ENCODE results near the gene CCDC192. TPM values are rescaled to one million over a fixed set of nuclear protein-coding genes. Genes with fewer than 3 reads are reported as not detected.

CCDC192 gene
- total RNA-seq, 2 experiments from 2014 or later, result not detected

DNA sequence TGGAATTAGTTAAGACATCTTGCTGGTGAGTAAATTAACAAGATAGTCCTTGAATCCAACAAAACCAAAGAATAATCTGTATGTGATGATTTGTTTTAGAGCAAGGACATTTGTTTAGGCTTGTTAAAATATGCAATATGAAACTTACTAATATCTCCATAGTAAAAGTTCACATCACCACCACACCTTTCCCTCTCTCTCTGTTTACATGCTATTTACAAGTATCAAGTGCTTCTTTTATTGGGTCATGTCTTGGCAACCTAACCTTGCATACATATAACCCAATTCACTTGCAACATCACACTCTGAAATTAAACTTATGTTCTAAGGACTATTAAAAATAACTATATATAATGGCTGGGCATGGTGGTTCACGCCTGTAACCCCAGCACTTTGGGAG is 161.3 kb downstream of the CCDC192 start:
- Mint-ChIP-seq H3K27me3 (ENCODE audit: low read depth) (peaks cover 2% of the 10 kb centered on the region), H3K4me3 (no peak overlapping the region), H3K4me1 (ENCODE audit: low read depth) (no peaks in the 10 kb centered on the region), H3K27ac (no peak overlapping the region), H3K9me3 (ENCODE audit: insufficient read depth) (no peaks in the 10 kb centered on the region), H3K36me3 (ENCODE audit: low read depth) (no peaks in the 10 kb centered on the region)
- DNase-seq (no peak), ATAC-seq (no peak)
- CTCF ChIA-PET, result interaction anchor here (0.6 kb wide), 1 partner anchor 10 kb away, joined by 3 read pairs; no protein-coding TSS in a partner anchor
- POLR2A ChIA-PET, result interaction anchor here (1.2 kb wide), 1 partner anchor 9 kb away, joined by 3 read pairs; no protein-coding TSS in a partner anchor

DNA sequence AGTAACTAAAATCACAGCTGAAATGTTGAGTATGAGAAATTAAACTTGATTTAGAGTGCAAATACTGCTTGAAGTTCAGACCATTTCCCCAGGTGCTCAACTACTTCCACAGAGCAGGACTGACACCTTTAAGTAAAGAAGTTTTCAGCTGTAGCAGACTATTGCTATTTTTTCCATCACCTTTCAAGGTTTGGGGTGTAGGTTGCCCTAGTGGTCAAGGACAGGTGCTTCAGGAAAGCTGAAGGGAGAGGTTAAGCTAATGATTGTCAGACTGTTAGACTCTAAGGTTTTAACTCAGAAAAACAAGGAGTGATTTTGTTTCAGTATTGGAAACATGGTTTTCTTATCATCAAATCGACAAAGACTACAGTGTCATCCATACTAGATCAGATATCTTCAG is 162.1 kb downstream of the CCDC192 start:
- ATAC-seq, result no peak
- CTCF ChIA-PET, result interaction anchor here (0.6 to 1.0 kb wide), 2 partner anchors 10 to 49 kb away, joined by 3 read pairs; no protein-coding TSS in a partner anchor

DNA sequence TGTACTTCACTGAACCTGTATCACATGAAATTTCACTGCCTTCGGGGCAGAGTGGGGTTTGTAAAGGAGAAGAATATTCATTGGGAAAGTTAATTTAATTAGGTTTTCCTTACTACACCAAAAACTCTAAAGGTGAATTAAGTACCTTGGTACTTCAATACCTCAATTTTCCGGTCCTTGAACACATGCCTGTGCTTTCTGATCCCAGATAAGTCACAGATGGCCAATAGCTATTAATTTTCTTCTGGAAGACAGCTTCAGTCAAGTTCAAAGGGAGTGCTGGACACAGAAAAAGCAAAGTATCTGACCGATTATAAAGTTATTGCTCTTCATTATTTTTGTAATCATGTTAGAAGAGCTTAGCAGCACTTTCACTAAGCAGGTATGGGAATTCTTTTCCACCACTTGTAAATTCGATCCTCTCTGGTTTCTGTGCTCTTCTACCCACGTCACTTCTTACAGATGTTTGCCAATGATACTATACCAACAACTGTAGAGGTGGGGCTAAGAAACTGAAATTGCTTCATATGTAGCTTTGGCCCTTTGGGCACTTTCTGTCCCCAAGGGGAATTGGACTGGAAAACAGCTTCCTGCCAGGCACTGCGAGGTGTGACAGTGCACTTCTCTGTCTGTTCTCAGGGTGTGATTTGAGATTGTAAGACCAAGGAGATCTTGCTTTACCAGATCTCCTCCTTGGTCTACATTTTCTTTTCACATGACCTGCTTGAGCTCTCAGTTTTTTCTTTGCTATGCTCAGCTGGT is 164.0 kb downstream of the CCDC192 start:
- no peak for ATAC-seq
- no peaks in the 10 kb centered on the region for H3K4me1 Mint-ChIP-seq (ENCODE audit: low read depth)

More for the DNA sequence above, 162.1 kb downstream of the CCDC192 start:
- no peak for DNase-seq
- peaks cover 2% of the 10 kb centered on the region for H3K27me3 Mint-ChIP-seq (ENCODE audit: low read depth)
- H3K4me3 Mint-ChIP-seq, result no peak overlapping the region
- H3K27ac Mint-ChIP-seq, result no peak overlapping the region
- POLR2A ChIA-PET, result interaction anchor here (1.2 kb wide), 1 partner anchor 9 kb away, joined by 3 read pairs; no protein-coding TSS in a partner anchor
- H3K9me3 Mint-ChIP-seq (ENCODE audit: insufficient read depth), result no peaks in the 10 kb centered on the region
- H3K36me3 Mint-ChIP-seq (ENCODE audit: low read depth), result no peaks in the 10 kb centered on the region
- no peaks in the 10 kb centered on the region for H3K4me1 Mint-ChIP-seq (ENCODE audit: low read depth)

DNA sequence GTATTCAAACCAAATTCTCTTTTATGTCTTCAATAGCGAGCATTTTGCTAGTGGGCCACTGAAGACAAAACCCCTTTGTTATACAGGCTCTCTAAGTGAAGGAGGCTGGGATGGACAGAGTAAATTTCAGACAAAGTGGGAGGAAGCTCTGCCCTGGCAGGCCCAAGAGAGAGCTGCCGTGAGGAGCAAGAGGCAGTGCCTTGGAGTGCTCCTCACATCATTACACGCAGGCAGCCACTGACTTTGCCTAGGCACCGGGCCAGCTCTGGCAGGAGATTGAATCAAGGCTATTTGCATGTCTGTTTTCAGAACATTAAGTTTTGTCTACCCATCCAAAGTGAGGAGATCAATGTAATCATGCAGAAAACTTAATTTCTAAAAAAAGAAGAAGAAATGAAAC is 167.7 kb downstream of the CCDC192 start:
- ChIA-PET POLR2A (no interaction called here), CTCF (no interaction called here)
- no peak overlapping the region for H3K4me3 Mint-ChIP-seq
- no peaks in the 10 kb centered on the region for H3K4me1 Mint-ChIP-seq (ENCODE audit: low read depth)
- peaks cover 2% of the 10 kb centered on the region for H3K27me3 Mint-ChIP-seq (ENCODE audit: low read depth)
- H3K36me3 Mint-ChIP-seq (ENCODE audit: low read depth), result no peaks in the 10 kb centered on the region
- DNase-seq, result no peak
- no peak for ATAC-seq
- no peaks in the 10 kb centered on the region for H3K9me3 Mint-ChIP-seq (ENCODE audit: insufficient read depth)
- H3K27ac Mint-ChIP-seq, result no peak overlapping the region

More for the DNA sequence above, 164.0 kb downstream of the CCDC192 start:
- Mint-ChIP-seq H3K36me3 (ENCODE audit: low read depth) (no peaks in the 10 kb centered on the region), H3K4me3 (no peak overlapping the region), H3K27ac (no peak overlapping the region), H3K9me3 (ENCODE audit: insufficient read depth) (no peaks in the 10 kb centered on the region), H3K27me3 (ENCODE audit: low read depth) (peaks cover 2% of the 10 kb centered on the region)
- POLR2A ChIA-PET, result no interaction called here
- no peak for DNase-seq
- CTCF ChIA-PET, result interaction anchor here (1.0 to 1.8 kb wide), 4 partner anchors 11 to 109 kb away, joined by 3 to 5 read pairs (median 3); no protein-coding TSS in a partner anchor

DNA sequence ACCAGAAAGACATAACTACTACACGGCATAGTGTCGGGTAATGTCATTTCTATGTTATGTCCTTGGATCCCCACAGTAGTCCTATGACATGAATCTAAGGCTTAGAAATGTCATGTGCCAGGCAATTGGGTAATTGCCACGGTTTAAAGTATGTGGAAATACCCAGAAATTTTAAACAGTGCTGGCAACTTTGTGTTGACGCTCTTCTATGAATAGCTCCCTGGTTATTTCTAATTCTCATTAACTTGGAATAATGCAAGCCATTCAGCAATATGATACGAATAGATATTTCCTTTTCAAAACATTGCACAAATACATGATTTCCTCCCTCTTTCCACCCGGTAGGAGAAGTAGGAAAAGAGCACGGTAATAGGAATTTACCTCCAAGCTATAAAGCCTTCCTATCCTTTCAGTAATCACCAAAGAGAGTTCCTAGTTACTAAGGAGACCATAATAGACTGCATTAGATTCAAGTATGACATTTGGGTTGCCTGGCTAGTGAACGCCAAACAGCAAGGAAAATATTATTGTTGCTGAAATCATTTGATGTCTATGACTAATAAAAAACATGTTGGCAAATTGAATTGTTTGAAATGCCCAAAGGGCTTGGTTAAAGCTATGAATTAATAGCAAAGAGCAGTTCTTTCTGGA is 168.4 kb downstream of the CCDC192 start:
- CTCF ChIA-PET, result no interaction called here
- POLR2A ChIA-PET, result no interaction called here
- Mint-ChIP-seq H3K36me3 (ENCODE audit: low read depth) (no peaks in the 10 kb centered on the region), H3K4me3 (no peak overlapping the region), H3K27me3 (ENCODE audit: low read depth) (peaks cover 2% of the 10 kb centered on the region), H3K27ac (no peak overlapping the region), H3K4me1 (ENCODE audit: low read depth) (no peaks in the 10 kb centered on the region), H3K9me3 (ENCODE audit: insufficient read depth) (no peaks in the 10 kb centered on the region)
- DNase-seq, result no peak
- ATAC-seq, result no peak

DNA sequence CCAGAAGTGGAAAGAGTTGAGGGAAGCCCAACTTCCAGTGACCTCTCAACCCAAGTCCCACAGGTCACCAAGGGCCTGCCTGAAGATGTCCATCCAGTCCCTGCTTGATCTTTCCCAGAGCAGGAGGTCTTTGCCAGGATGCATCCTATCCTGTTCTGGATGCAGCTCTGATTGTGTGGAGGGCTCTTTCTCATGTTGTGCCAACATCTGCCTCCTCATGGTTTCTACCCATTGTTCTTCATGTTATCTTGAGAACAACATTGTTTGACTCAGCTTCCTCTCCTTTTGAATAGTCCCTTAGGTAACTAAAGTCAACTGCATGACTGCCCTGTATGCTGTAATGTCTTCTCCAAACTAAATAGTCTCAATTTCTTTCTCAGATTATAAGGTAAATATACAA is 169.3 kb downstream of the CCDC192 start:
- Mint-ChIP-seq H3K4me3 (no peak overlapping the region), H3K27ac (no peak overlapping the region), H3K4me1 (ENCODE audit: low read depth) (no peaks in the 10 kb centered on the region), H3K27me3 (ENCODE audit: low read depth) (no peaks in the 10 kb centered on the region), H3K9me3 (ENCODE audit: insufficient read depth) (no peaks in the 10 kb centered on the region), H3K36me3 (ENCODE audit: low read depth) (no peaks in the 10 kb centered on the region)
- DNase-seq (no peak), ATAC-seq (no peak)
- POLR2A ChIA-PET, result no interaction called here
- CTCF ChIA-PET, result no interaction called here

DNA sequence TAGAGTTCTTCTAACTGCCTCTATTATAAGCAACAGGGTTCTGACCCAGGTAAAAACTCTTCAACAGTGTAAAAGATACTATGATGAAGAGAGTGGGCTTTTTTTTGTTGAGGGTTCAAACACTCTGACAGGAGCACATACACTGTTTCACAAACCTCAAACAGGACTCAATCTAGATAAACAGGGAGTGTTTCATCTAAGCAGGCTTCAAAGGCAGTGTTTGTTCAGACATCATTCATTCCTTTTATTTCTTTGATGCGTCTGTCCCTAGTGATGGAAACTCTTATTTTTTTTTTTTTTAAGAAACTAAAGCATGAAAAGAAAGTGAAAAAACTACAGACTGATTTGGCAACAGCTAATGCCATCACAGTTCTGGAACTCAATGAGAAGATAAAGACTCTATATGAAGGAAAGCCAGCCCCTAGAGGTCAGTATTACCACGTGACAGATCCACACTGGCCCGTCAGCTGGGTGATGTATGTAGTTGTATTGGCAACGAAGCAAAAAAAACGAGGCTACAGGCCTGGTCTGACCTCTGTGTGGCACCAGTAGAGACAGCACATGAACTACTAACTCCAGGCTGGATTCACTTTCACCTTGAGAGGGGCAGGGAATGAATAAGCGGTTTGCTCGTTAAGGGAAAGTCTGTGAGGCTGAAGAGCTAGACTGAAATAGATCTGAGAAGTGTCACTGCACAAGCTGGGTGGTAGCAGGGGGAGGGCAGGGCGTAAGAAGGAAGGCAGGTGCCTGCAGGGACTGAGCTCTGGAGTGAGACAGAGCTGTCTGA is 172.2 kb downstream of the CCDC192 start:
- ChIA-PET POLR2A (no interaction called here), CTCF (interaction anchor here (0.9 to 1.1 kb wide), 3 partner anchors 324 to 328 kb away, joined by 3 read pairs; no protein-coding TSS in a partner anchor)
- no peaks in the 10 kb centered on the region for H3K9me3 Mint-ChIP-seq (ENCODE audit: insufficient read depth)
- no peak overlapping the region for H3K27ac Mint-ChIP-seq
- DNase-seq (peak; percentile 31), ATAC-seq (peak; percentile 47)
- no peaks in the 10 kb centered on the region for H3K36me3 Mint-ChIP-seq (ENCODE audit: low read depth)
- H3K4me1 Mint-ChIP-seq (ENCODE audit: low read depth), result no peaks in the 10 kb centered on the region
- no peaks in the 10 kb centered on the region for H3K27me3 Mint-ChIP-seq (ENCODE audit: low read depth)
- no peak overlapping the region for H3K4me3 Mint-ChIP-seq

DNA sequence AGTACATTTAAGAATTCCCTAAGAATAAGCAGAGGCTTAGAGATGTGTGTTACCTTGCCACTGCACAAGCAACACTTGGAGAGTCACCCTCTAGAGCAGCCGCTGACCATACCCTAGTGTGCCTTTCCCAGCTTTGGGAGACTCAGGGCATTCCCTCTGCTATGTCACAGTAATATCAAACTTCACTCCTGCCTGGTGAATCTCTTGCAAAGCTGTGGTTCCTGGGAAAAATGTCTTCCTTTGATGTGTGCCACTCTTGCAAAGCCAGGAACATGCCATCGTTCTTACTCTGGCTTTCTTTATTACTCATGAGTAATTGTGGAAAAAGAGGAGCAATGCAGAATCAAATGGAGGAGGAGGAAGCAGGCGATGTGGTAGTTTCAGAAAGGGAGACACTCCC is 173.2 kb downstream of the CCDC192 start:
- CTCF ChIA-PET, result interaction anchor here (0.9 to 1.1 kb wide), 2 partner anchors 323 to 327 kb away, joined by 3 read pairs; no protein-coding TSS in a partner anchor
- ATAC-seq, result no peak
- POLR2A ChIA-PET, result no interaction called here

DNA sequence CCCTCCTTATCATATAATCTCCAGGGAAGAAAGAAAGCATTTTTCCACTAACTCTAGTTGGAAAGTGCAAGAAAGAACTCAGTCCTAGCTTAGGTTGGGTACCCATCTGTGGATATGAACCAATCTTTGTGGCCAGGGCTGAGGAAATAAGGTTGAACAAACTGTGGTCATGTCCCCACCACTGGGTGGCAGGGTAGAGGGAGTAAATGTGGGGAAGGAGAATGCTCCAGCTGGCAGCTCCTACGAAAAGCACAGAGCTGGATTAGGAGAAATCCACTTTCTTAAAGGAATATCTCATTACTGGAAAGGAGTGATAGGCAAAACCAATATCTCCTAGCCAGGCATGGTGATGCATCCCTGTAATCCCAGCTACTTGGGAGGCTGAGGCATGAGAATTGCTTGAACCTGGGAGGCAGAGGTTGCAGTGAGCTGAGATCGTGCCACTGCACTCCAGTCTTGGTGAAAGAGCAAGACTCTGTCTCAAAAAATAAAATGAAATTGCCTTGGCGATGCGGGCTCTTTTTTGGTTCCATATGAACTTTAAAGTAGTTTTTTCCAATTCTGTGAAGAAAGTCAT is 175.1 kb downstream of the CCDC192 start:
- POLR2A ChIA-PET, result no interaction called here
- H3K27ac Mint-ChIP-seq, result no peak overlapping the region
- H3K9me3 Mint-ChIP-seq (ENCODE audit: insufficient read depth), result no peaks in the 10 kb centered on the region
- DNase-seq, result peak; percentile 26
- no peaks in the 10 kb centered on the region for H3K4me1 Mint-ChIP-seq (ENCODE audit: low read depth)
- no peak overlapping the region for H3K4me3 Mint-ChIP-seq
- ATAC-seq, result no peak
- no peaks in the 10 kb centered on the region for H3K36me3 Mint-ChIP-seq (ENCODE audit: low read depth)
- H3K27me3 Mint-ChIP-seq (ENCODE audit: low read depth), result no peaks in the 10 kb centered on the region
- CTCF ChIA-PET, result interaction anchor here (0.9 to 1.3 kb wide), 3 partner anchors 11 to 323 kb away, joined by 3 to 6 read pairs (median 3); no protein-coding TSS in a partner anchor

More for the DNA sequence above, 173.2 kb downstream of the CCDC192 start:
- DNase-seq, result no peak
- Mint-ChIP-seq H3K9me3 (ENCODE audit: insufficient read depth) (no peaks in the 10 kb centered on the region), H3K27ac (no peak overlapping the region), H3K4me3 (no peak overlapping the region), H3K27me3 (ENCODE audit: low read depth) (no peaks in the 10 kb centered on the region), H3K4me1 (ENCODE audit: low read depth) (no peaks in the 10 kb centered on the region), H3K36me3 (ENCODE audit: low read depth) (no peaks in the 10 kb centered on the region)

DNA sequence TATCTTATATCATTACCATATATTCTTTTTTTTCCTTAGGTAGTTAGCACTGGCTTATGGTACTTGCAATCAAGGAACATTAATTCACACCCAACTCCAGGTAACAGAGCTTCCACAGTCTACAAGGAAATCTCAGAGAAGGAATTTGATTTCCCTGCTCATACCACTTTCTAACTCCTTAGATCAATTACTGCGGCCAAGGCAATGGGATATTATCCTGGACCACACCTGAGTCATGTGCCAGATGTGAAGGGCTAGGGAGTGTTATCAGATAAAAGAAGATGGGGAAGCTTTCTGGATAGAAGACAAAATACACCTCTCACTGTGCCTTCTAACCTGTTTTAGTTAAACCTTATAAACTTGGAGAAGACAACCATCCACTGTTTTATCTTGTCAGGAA is 181.2 kb downstream of the CCDC192 start:
- ATAC-seq (no peak), DNase-seq (no peak)
- Mint-ChIP-seq H3K27ac (no peak overlapping the region), H3K4me1 (ENCODE audit: low read depth) (no peaks in the 10 kb centered on the region), H3K9me3 (ENCODE audit: insufficient read depth) (no peaks in the 10 kb centered on the region), H3K36me3 (ENCODE audit: low read depth) (no peaks in the 10 kb centered on the region), H3K4me3 (no peak overlapping the region), H3K27me3 (ENCODE audit: low read depth) (no peaks in the 10 kb centered on the region)
- POLR2A ChIA-PET, result no interaction called here
- CTCF ChIA-PET, result interaction anchor here (1.1 kb wide), 2 partner anchors 17 to 32 kb away, joined by 3 read pairs; no protein-coding TSS in a partner anchor

DNA sequence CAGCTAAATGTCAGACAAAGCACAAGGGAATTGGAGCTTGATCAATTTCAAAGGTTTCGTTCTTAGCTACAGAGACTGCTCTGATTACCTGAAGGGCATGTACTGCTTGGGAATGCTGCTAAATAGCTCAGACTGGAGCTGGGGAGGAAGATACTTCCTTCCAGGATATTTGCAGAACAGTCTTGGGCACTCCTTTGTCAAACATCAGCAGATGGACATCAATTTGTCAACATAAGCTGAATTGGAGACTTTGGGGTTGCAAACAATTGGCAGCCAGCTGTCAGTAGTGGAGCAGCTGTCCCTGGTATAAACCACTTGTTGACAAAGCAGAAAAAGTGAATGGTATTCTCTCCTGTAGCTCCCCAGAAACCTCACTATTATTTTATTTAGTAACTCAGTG is 182.0 kb downstream of the CCDC192 start:
- ChIA-PET POLR2A (interaction anchor here (0.6 kb wide), 1 partner anchor 183 kb away, joined by 3 read pairs; no protein-coding TSS in a partner anchor), CTCF (interaction anchor here (1.1 kb wide), 1 partner anchor 18 kb away, joined by 3 read pairs; no protein-coding TSS in a partner anchor)
- no peak for ATAC-seq
- no peak for DNase-seq
- H3K9me3 Mint-ChIP-seq (ENCODE audit: insufficient read depth), result no peaks in the 10 kb centered on the region
- H3K4me3 Mint-ChIP-seq, result no peak overlapping the region
- H3K36me3 Mint-ChIP-seq (ENCODE audit: low read depth), result no peaks in the 10 kb centered on the region
- no peaks in the 10 kb centered on the region for H3K4me1 Mint-ChIP-seq (ENCODE audit: low read depth)
- no peaks in the 10 kb centered on the region for H3K27me3 Mint-ChIP-seq (ENCODE audit: low read depth)
- H3K27ac Mint-ChIP-seq, result no peak overlapping the region

Data from activated CD8-positive, alpha-beta T cell treated with anti-CD3 and anti-CD28 coated beads, Interleukin-2, amount 10 ng/mL, durations not matched to agents 7 days and 5 days (primary cell).